Rectal smooth muscle tissue (tissue), 1 donor: ENCODE data around the gene PINK1.
"Not testable (repeated sequence)": the region's sequence is repeated elsewhere in the genome, so short reads cannot be mapped to it uniquely, and the experiment has no call there.

Source experiments
- H3K27ac ChIP-seq: one replicate; pipeline ENCODE4 v1.7.0; 2013; ENCODE audit warnings: low read depth, low read length, inconsistent platforms
- H3K27me3 ChIP-seq: one replicate; pipeline ENCODE4 v1.7.0; 2013; ENCODE audit warnings: low read length; ENCODE audit not compliant: control insufficient read depth, insufficient read depth
- H3K36me3 ChIP-seq: one replicate; pipeline ENCODE4 v1.7.0; 2013; ENCODE audit warnings: low read length; ENCODE audit not compliant: control insufficient read depth, insufficient read depth
- H3K4me1 ChIP-seq: one replicate; pipeline ENCODE4 v1.7.0; 2013; ENCODE audit warnings: low read length; ENCODE audit not compliant: control insufficient read depth, insufficient read depth
- H3K4me3 ChIP-seq: one replicate; pipeline ENCODE4 v1.7.0; 2013; ENCODE audit warnings: low read length
- H3K9ac ChIP-seq: one replicate; pipeline ENCODE4 v1.7.0; 2013; ENCODE audit warnings: low read length

PINK1 gene

GRCh38 chr1:20672265-20672632 is 39.0 kb downstream of the PINK1 start:
- Histone ChIP-seq H3K27me3 (no peaks in the 10 kb centered on the region), H3K27ac (no peak overlapping the region), H3K4me3 (no peak overlapping the region), H3K36me3 (no peaks in the 10 kb centered on the region), H3K9ac (no peak overlapping the region), H3K4me1 (no peaks in the 10 kb centered on the region)

DNA sequence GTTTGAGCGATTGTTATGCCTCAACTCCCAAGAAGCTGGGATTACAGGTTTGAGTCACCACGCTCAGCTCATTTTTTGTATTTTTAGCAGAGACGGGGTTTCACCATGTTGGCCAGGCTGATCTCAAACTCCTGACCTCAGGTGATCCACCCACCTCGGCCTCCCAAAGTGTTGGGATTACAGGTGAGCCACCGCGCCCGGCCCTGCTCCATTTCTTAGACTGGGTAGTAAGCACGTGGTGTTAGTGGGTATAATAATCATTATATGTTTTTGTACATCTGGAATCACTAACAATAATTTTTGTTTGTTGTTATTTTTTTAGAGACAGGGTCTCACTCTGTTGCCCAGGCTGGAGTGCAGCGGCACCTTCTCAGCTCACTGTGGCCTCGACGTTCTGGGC is 40.4 kb downstream of the PINK1 start:
- not testable (repeated sequence) for H3K9ac ChIP-seq, H3K27me3 ChIP-seq, H3K4me3 ChIP-seq, H3K4me1 ChIP-seq, H3K27ac ChIP-seq, H3K36me3 ChIP-seq

GRCh38 chr1:20678599-20678998 is 45.3 kb downstream of the PINK1 start:
- H3K9ac ChIP-seq, result no peak overlapping the region
- H3K36me3 ChIP-seq, result no peaks in the 10 kb centered on the region
- H3K27me3 ChIP-seq, result no peaks in the 10 kb centered on the region
- H3K4me3 ChIP-seq, result no peak overlapping the region
- H3K27ac ChIP-seq, result no peak overlapping the region
- H3K4me1 ChIP-seq, result no peaks in the 10 kb centered on the region

DNA sequence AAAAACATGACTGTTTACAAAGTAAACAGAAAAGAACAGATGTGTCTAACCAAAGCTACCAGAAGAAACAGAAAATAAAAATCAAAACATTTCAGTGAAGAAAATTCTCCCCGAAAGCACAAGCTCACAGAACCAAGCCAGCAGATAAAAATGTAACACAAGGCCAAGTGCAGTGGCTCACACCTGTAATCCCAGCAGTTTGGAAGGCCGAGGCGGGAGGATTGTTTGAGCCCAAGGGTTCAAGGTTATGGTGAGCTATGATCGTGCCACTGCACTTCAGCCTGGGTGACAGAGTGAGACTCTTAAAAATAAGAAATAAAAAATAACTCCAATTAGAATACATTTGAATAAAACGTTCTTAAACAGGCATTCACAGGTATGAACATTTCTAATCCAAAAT is 47.0 kb downstream of the PINK1 start:
- Histone ChIP-seq H3K4me1 (no peaks in the 10 kb centered on the region), H3K27ac (no peak overlapping the region), H3K36me3 (no peaks in the 10 kb centered on the region), H3K9ac (no peak overlapping the region), H3K27me3 (no peaks in the 10 kb centered on the region), H3K4me3 (no peak overlapping the region)

- Histone ChIP-seq H3K4me1 (no peaks in the 10 kb centered on the region), H3K27me3 (no peaks in the 10 kb centered on the region), H3K27ac (no peak overlapping the region), H3K36me3 (no peaks in the 10 kb centered on the region), H3K9ac (no peak overlapping the region), H3K4me3 (no peak overlapping the region)
These were observed 48.7 kb downstream of the PINK1 start for GRCh38 chr1:20681999-20682398.

GRCh38 chr1:20682571-20683236 is 49.4 kb downstream of the PINK1 start:
- Histone ChIP-seq H3K9ac (no peak overlapping the region), H3K4me3 (no peak overlapping the region), H3K4me1 (no peaks in the 10 kb centered on the region), H3K27ac (no peak overlapping the region), H3K36me3 (no peaks in the 10 kb centered on the region), H3K27me3 (no peaks in the 10 kb centered on the region)

GRCh38 chr1:20683614-20684013 is 50.4 kb downstream of the PINK1 start:
- no peak overlapping the region for H3K9ac ChIP-seq
- no peak overlapping the region for H3K27ac ChIP-seq
- no peaks in the 10 kb centered on the region for H3K27me3 ChIP-seq
- H3K4me3 ChIP-seq, result no peak overlapping the region
- no peaks in the 10 kb centered on the region for H3K4me1 ChIP-seq
- no peaks in the 10 kb centered on the region for H3K36me3 ChIP-seq

DNA sequence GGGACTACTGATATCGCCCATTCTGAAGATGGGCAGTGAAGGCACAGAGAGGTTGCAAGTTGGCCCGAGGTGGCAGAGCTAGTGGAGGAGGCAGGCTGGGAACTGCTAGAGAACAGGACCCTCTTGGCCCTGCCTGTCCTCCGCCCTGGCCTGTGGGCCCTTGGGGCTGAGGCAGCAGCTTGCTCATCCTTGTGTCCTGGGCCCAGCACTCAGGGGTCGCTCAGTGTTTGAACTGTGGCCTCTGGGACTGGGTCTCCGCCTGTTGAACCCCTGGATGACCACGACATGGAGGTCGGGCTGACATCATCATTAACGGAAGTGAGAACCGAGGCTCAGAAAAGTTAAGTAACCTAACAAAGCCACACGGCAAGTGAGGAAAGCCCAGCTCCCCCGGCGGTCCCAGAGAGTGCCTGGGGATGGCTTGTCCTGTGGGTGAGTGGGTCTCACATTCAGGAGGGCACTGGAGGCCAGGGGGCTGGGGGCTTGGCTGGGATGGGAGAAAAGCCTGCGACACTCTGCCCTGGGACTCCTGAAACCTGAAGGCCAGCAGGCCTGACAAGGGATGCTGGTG is 50.9 kb downstream of the PINK1 start:
- no peak overlapping the region for H3K4me3 ChIP-seq

DNA sequence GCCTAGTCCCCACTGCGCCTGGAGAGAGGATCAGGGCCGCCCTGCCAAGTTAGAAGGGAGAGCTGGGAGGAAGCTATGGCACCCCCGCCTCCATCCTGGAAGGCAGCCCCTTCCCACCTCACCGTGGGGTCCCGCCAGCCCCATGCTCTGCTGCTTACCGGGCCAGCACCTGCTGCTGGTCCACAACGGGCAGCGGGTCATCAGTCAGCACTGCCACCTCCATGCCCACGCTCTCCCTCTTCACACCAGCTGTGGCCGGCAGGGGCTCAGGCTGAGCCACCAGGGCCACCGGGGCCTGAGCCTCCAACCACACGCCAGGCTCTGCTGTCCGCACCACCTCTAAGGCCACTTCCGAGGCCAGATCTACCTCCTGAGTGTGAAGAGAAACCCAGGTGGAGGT is 51.4 kb downstream of the PINK1 start:
- no peak overlapping the region for H3K27ac ChIP-seq
- H3K36me3 ChIP-seq, result no peaks in the 10 kb centered on the region
- H3K27me3 ChIP-seq, result no peaks in the 10 kb centered on the region
- H3K4me1 ChIP-seq, result no peaks in the 10 kb centered on the region
- no peak overlapping the region for H3K9ac ChIP-seq
- H3K4me3 ChIP-seq, result no peak overlapping the region

More for the DNA sequence above, 50.9 kb downstream of the PINK1 start:
- no peaks in the 10 kb centered on the region for H3K36me3 ChIP-seq
- H3K27me3 ChIP-seq, result no peaks in the 10 kb centered on the region
- H3K9ac ChIP-seq, result no peak overlapping the region
- no peak overlapping the region for H3K27ac ChIP-seq
- H3K4me1 ChIP-seq, result no peaks in the 10 kb centered on the region

GRCh38 chr1:20685099-20685662 is 51.9 kb downstream of the PINK1 start:
- Histone ChIP-seq H3K4me1 (no peaks in the 10 kb centered on the region), H3K36me3 (no peaks in the 10 kb centered on the region), H3K4me3 (no peak overlapping the region), H3K27ac (no peak overlapping the region), H3K9ac (no peak overlapping the region), H3K27me3 (no peaks in the 10 kb centered on the region)

GRCh38 chr1:20685741-20686140 is 52.5 kb downstream of the PINK1 start:
- H3K36me3 ChIP-seq, result no peaks in the 10 kb centered on the region
- no peaks in the 10 kb centered on the region for H3K4me1 ChIP-seq
- H3K27me3 ChIP-seq, result no peaks in the 10 kb centered on the region
- H3K4me3 ChIP-seq, result no peak overlapping the region
- H3K9ac ChIP-seq, result no peak overlapping the region
- H3K27ac ChIP-seq, result no peak overlapping the region

- H3K27ac ChIP-seq, result no peak overlapping the region
- no peaks in the 10 kb centered on the region for H3K27me3 ChIP-seq
- no peak overlapping the region for H3K4me3 ChIP-seq
- no peak overlapping the region for H3K9ac ChIP-seq
- no peaks in the 10 kb centered on the region for H3K4me1 ChIP-seq
- H3K36me3 ChIP-seq, result no peaks in the 10 kb centered on the region
These were observed 53.8 kb downstream of the PINK1 start for GRCh38 chr1:20686883-20687725.
